ENCODE measurements around the gene CNTNAP5. TPM values are rescaled to one million over a fixed set of nuclear protein-coding genes. Genes with fewer than 3 reads are reported as not detected.

CNTNAP5 gene
- total RNA-seq, 2 experiments from 2014 or later, result not detected

DNA sequence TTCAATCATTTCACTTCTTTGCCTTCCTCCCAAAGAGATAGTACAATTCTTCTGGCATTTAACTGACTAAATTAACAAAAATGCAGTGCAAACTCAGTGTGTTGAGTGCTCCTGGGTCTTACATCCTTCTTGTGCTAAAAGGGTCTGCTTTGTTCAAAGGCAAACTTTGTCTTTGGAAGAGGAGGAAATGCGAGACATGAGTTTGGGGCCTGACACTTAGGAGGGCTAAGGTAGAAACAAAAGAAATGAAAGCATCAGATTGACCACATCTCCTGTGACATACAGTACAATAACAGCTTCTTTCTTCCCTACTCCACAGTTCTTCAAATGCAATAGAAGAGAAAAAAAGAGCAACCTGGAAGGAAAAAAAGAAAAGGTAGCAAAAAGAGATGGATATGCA lies 161.7 kb downstream of the CNTNAP5 start:
- ChIA-PET POLR2A (no interaction called here), CTCF (no interaction called here)
- Histone ChIP-seq H3K36me3 (ENCODE audit: insufficient read depth, low read length) (no peaks in the 10 kb centered on the region), H3K9me3 (ENCODE audit: control insufficient read depth in 1 of 2, insufficient read depth in 1 of 2, low read length in 2 of 2) (no peaks in the 10 kb centered on the region), H3K4me1 (ENCODE audit: insufficient read depth, low read length) (no peaks in the 10 kb centered on the region), H3K27ac (ENCODE audit: low read depth in 1 of 2, low read length in 2 of 2) (no peak overlapping the region), H3K4me3 (ENCODE audit: low read length) (no peak overlapping the region), H3K27me3 (ENCODE audit: control insufficient read depth in 1 of 2, insufficient read depth in 2 of 2, low read length in 2 of 2) (no peaks in the 10 kb centered on the region)
- peaks cover 3% of the 10 kb centered on the region for H3K9me3 Mint-ChIP-seq
- ATAC-seq (ENCODE audit: poor library complexity) (no peak), DNase-seq (no peak)
- H3K36me3 Mint-ChIP-seq (ENCODE audit: low read depth), result no peaks in the 10 kb centered on the region
- H3K27ac Mint-ChIP-seq, result no peak overlapping the region
- no peaks in the 10 kb centered on the region for H3K27me3 Mint-ChIP-seq
- TF ChIP-seq, protein P1, sequence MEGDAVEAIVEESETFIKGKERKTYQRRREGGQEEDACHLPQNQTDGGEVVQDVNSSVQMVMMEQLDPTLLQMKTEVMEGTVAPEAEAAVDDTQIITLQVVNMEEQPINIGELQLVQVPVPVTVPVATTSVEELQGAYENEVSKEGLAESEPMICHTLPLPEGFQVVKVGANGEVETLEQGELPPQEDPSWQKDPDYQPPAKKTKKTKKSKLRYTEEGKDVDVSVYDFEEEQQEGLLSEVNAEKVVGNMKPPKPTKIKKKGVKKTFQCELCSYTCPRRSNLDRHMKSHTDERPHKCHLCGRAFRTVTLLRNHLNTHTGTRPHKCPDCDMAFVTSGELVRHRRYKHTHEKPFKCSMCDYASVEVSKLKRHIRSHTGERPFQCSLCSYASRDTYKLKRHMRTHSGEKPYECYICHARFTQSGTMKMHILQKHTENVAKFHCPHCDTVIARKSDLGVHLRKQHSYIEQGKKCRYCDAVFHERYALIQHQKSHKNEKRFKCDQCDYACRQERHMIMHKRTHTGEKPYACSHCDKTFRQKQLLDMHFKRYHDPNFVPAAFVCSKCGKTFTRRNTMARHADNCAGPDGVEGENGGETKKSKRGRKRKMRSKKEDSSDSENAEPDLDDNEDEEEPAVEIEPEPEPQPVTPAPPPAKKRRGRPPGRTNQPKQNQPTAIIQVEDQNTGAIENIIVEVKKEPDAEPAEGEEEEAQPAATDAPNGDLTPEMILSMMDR (IDR thresholded peaks at IDR 0.05), result no peak
- no peak overlapping the region for H3K4me3 Mint-ChIP-seq
- H3K4me1 Mint-ChIP-seq (ENCODE audit: low read depth), result no peaks in the 10 kb centered on the region
- intact Hi-C loops (cut with DNase I, micrococcal nuclease), result no loop called here

DNA sequence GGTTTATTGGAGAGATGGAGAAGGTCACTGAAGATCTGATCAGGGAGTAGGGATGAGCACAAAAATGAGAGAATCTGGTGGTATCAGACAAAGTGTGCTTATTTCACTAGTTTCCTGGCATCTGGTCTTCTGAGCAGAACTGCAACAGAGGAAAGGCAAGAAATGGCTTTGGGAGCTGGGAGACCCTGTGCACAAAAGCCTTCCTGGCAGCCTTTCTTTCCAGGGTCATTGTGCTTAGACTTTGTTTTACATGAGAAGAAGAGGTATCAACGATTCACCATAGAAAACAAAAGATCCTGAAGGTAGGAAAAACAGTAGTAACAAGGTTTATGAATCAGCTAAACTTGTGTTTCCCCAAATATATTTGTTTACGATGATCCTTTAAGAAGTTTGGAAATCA lies 162.9 kb downstream of the CNTNAP5 start:
- CTCF ChIA-PET, result no interaction called here
- DNase-seq (no peak), ATAC-seq (ENCODE audit: poor library complexity) (no peak)
- Histone ChIP-seq H3K4me3 (ENCODE audit: low read length) (no peak overlapping the region), H3K4me1 (ENCODE audit: insufficient read depth, low read length) (no peaks in the 10 kb centered on the region), H3K27ac (ENCODE audit: low read depth in 1 of 2, low read length in 2 of 2) (no peak overlapping the region), H3K36me3 (ENCODE audit: insufficient read depth, low read length) (no peaks in the 10 kb centered on the region), H3K27me3 (ENCODE audit: control insufficient read depth in 1 of 2, insufficient read depth in 2 of 2, low read length in 2 of 2) (no peaks in the 10 kb centered on the region), H3K9me3 (ENCODE audit: control insufficient read depth in 1 of 2, insufficient read depth in 1 of 2, low read length in 2 of 2) (no peaks in the 10 kb centered on the region)
- Mint-ChIP-seq H3K36me3 (ENCODE audit: low read depth) (no peaks in the 10 kb centered on the region), H3K4me1 (ENCODE audit: low read depth) (no peaks in the 10 kb centered on the region), H3K4me3 (no peak overlapping the region), H3K27ac (no peak overlapping the region), H3K27me3 (no peaks in the 10 kb centered on the region), H3K9me3 (peaks cover 1% of the 10 kb centered on the region)
- TF ChIP-seq, protein P1 (IDR thresholded peaks at IDR 0.05), result no peak
- POLR2A ChIA-PET, result no interaction called here
- intact Hi-C loops (cut with DNase I, micrococcal nuclease), result no loop called here

DNA sequence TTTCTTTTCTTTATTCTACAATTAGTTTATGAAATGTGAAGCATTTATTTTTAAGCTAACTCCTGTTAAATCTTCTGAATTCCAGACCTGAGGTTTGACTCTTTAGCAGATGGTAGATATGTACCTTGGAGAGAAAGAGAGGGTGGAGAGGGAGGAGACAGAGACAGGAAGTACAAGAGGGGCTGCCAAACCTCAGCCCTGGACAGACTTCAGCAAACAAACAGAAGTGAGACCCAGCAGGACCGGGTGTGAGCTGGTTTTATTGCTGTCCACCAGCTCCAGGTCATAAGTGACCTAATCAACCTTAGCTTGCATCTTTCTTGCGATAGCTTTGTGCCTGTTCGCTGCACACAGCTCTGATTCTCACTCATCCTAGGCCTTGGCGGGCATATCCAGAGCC lies 168.6 kb downstream of the CNTNAP5 start:
- Mint-ChIP-seq H3K27ac (no peak overlapping the region), H3K9me3 (peaks cover 9% of the 10 kb centered on the region), H3K4me3 (no peak overlapping the region), H3K4me1 (ENCODE audit: low read depth) (no peaks in the 10 kb centered on the region), H3K27me3 (no peaks in the 10 kb centered on the region), H3K36me3 (ENCODE audit: low read depth) (no peaks in the 10 kb centered on the region)
- Histone ChIP-seq H3K27me3 (ENCODE audit: control insufficient read depth in 1 of 2, insufficient read depth in 2 of 2, low read length in 2 of 2) (no peaks in the 10 kb centered on the region), H3K4me3 (ENCODE audit: low read length) (no peak overlapping the region), H3K9me3 (ENCODE audit: control insufficient read depth in 1 of 2, insufficient read depth in 1 of 2, low read length in 2 of 2) (peaks cover 2 to 4% of the 10 kb centered on the region in 2 experiments), H3K36me3 (ENCODE audit: insufficient read depth, low read length) (no peaks in the 10 kb centered on the region), H3K4me1 (ENCODE audit: insufficient read depth, low read length) (no peaks in the 10 kb centered on the region), H3K27ac (ENCODE audit: low read depth in 1 of 2, low read length in 2 of 2) (no peak overlapping the region)
- ChIA-PET POLR2A (no interaction called here), CTCF (no interaction called here)
- intact Hi-C loops (cut with DNase I, micrococcal nuclease), result no loop called here
- ATAC-seq (ENCODE audit: poor library complexity) (no peak), DNase-seq (no peak)
- TF ChIP-seq, protein P1 (IDR thresholded peaks at IDR 0.05), result no peak
